Body of pancreas (tissue), 4 donors: ENCODE results near the gene ATG101.

ENCODE experiments used
- CTCF ChIP-seq, 7 experiments: fragments of 450-650 bp in 4 of 7; fragments of 200-600 bp in 3 of 7; sonication (generic) in 3 of 7; IDR thresholded peaks; one replicate each; pipeline ENCODE4 v1.5.1; 2016 to 2019; ENCODE audit warnings: antibody characterized with exemption in 7 of 7
- POLR2A ChIP-seq, 3 donors: fragments of 450-650 bp; IDR thresholded peaks; one replicate each; pipeline ENCODE4 v1.6.1; 2016; ENCODE audit warnings: antibody characterized with exemption in 3 of 3, mild to moderate bottlenecking in 2 of 3

GRCh38 chr12:52020539-52021336, 49.0 kb upstream of the ATG101 start:
- TF ChIP-seq CTCF (IDR thresholded peaks at IDR 0.05) (peak; percentile 40 to 70 (median 60)), POLR2A (IDR thresholded peaks at IDR 0.05) (no peak)
